DOHH2 (cell line): Measurements from ENCODE around the gene ZCCHC9.

Source experiments
- CTCF ChIP-seq: fragments of 200-600 bp; sonication (generic); IDR thresholded peaks from one replicate; pipeline ENCODE4 v1.5.1; 2014; ENCODE audit warnings: antibody characterized with exemption, mild to moderate bottlenecking, low read depth, low read length; ENCODE audit not compliant: poor library complexity, severe bottlenecking
- EZH2phosphoT487 ChIP-seq: fragments of 200-600 bp; sonication (generic); IDR thresholded peaks from 2 replicates; pipeline ENCODE4 v1.6.1; 2017; ENCODE audit warnings: borderline replicate concordance, mild to moderate bottlenecking, antibody characterized with exemption, low read length, moderate library complexity, mixed read lengths

GRCh38 chr5:81353189-81353588, 51.8 kb downstream of the ZCCHC9 start:
- TF ChIP-seq CTCF (no peak), EZH2phosphoT487 (no peak)
